Suprapubic skin (tissue), 4 donors: ENCODE results near the gene BMP2K.

Experiments used
- EP300 ChIP-seq: sonication (generic); formaldehyde crosslinking; IDR thresholded peaks from one replicate; pipeline ENCODE4 v1.6.1; 2017; ENCODE audit warnings: antibody characterized with exemption
- POLR2A ChIP-seq, 2 donors: fragments of 450-650 bp; IDR thresholded peaks; one replicate each; pipeline ENCODE4 v1.6.1; 2017; ENCODE audit warnings: antibody characterized with exemption in 2 of 2, mild to moderate bottlenecking in 2 of 2, moderate library complexity in 2 of 2
- POLR2AphosphoS5 ChIP-seq, 3 donors: sonication (generic); formaldehyde crosslinking; IDR thresholded peaks; one replicate each; pipeline ENCODE4 v1.6.1; 2017; ENCODE audit warnings: antibody characterized with exemption in 3 of 3
- TF ChIP-seq, protein P1 (sequence below), 2 donors: fragments of 200-600 bp in 1 of 2; fragments of 450-650 bp in 1 of 2; sonication (generic) in 1 of 2; IDR thresholded peaks; one replicate each; pipeline ENCODE4 v1.5.1; 2016 to 2019; ENCODE audit warnings: antibody characterized with exemption in 2 of 2, mild to moderate bottlenecking in 1 of 2, moderate library complexity in 1 of 2

DNA sequence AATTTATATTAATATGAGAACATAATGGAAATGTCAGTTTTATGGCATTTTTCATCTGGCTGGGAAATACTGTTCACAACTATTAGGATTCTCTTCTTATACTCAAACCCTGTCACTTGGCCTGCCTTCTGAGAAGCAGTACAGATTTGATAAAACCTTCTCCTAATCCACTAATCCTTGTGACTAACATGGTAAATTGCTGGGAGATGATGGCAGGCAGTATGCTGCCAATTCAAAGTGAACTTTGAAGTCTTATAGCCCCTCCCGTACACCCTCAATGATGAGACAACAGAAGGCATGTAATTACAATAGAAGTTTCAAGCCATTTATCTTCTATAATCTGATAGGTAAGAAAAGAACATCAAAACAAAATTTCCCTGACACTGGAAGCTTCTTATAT is 126.1 kb downstream of the BMP2K start:
- TF ChIP-seq, protein P1, sequence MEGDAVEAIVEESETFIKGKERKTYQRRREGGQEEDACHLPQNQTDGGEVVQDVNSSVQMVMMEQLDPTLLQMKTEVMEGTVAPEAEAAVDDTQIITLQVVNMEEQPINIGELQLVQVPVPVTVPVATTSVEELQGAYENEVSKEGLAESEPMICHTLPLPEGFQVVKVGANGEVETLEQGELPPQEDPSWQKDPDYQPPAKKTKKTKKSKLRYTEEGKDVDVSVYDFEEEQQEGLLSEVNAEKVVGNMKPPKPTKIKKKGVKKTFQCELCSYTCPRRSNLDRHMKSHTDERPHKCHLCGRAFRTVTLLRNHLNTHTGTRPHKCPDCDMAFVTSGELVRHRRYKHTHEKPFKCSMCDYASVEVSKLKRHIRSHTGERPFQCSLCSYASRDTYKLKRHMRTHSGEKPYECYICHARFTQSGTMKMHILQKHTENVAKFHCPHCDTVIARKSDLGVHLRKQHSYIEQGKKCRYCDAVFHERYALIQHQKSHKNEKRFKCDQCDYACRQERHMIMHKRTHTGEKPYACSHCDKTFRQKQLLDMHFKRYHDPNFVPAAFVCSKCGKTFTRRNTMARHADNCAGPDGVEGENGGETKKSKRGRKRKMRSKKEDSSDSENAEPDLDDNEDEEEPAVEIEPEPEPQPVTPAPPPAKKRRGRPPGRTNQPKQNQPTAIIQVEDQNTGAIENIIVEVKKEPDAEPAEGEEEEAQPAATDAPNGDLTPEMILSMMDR (IDR thresholded peaks at IDR 0.05) = no peak
- no peak for TF ChIP-seq EP300
- TF ChIP-seq POLR2A (IDR thresholded peaks at IDR 0.05) = no peak
- TF ChIP-seq POLR2AphosphoS5 (IDR thresholded peaks at IDR 0.05) = no peak
